SU-DHL-6 (cell line): Measurements from ENCODE around the gene BEST2.

Source experiments
- H2AFZ ChIP-seq: fragments of 200-600 bp; sonication (generic); 2 replicates; pipeline ENCODE4 v1.6.1; 2014; ENCODE audit warnings: low read depth, mild to moderate bottlenecking, moderate library complexity, mixed read lengths, antibody characterized with exemption, low read length; ENCODE audit not compliant: severe bottlenecking
- H3F3A ChIP-seq: fragments of 200-600 bp; shearing (Covaris generic); 2 replicates; pipeline ENCODE4 v1.6.0; 2016; ENCODE audit warnings: antibody characterized with exemption, mild to moderate bottlenecking; ENCODE audit not compliant: insufficient read depth
- H3K27ac ChIP-seq: fragments of 200-600 bp; sonication (generic); 2 replicates; pipeline ENCODE4 v1.5.1; 2016; ENCODE audit warnings: low read depth, mild to moderate bottlenecking, low read length, moderate library complexity, mixed read lengths
- H3K27me3 ChIP-seq: fragments of 200-600 bp; sonication (generic), shearing (Covaris generic); 2 replicates; pipeline ENCODE4 v1.6.0; 2014; ENCODE audit warnings: mild to moderate bottlenecking, low read length
- H3K36me3 ChIP-seq: fragments of 200-600 bp; sonication (generic); 2 replicates; pipeline ENCODE4 v1.6.1; 2014; ENCODE audit warnings: mild to moderate bottlenecking, low read length, mixed read lengths
- H3K4me2 ChIP-seq: fragments of 300-600, 200-600 bp; shearing (Covaris generic), sonication (generic); 2 replicates; pipeline ENCODE4 v1.6.0; 2014; ENCODE audit warnings: low read length, low read depth, mild to moderate bottlenecking; ENCODE audit not compliant: poor library complexity, severe bottlenecking
- H3K4me3 ChIP-seq: fragments of 200-600 bp; sonication (generic); 2 replicates; pipeline ENCODE4 v1.5.1; 2014; ENCODE audit warnings: antibody characterized with exemption, low read length, mild to moderate bottlenecking, mixed read lengths; ENCODE audit not compliant: insufficient read depth, poor library complexity, severe bottlenecking
- H3K79me2 ChIP-seq: fragments of 200-600 bp; sonication (generic); 2 replicates; pipeline ENCODE4 v1.6.1; 2014; ENCODE audit warnings: mild to moderate bottlenecking, low read length, moderate library complexity; ENCODE audit not compliant: insufficient read depth
- H3K9ac ChIP-seq: fragments of 200-600 bp; sonication (generic); 2 replicates; pipeline ENCODE4 v1.7.0; 2014; ENCODE audit warnings: mild to moderate bottlenecking, low read length
- H3K9me2 ChIP-seq: fragments of 200-600 bp; sonication (generic); replicated peaks from 2 replicates; pipeline ENCODE4 v1.6.1; 2014; ENCODE audit warnings: low read length; ENCODE audit not compliant: insufficient read depth
- H3K9me3 ChIP-seq: fragments of 200-600 bp; sonication (generic); 2 replicates; pipeline ENCODE4 v1.6.1; 2014; ENCODE audit warnings: low read length, mixed read lengths; ENCODE audit not compliant: insufficient read depth
- H4K20me1 ChIP-seq: fragments of 200-600 bp; sonication (generic); 2 replicates; pipeline ENCODE4 v1.6.1; 2014; ENCODE audit warnings: low read depth, mild to moderate bottlenecking, antibody characterized with exemption, low read length, moderate library complexity, mixed read lengths
- EZH2phosphoT487 ChIP-seq: fragments of 200-600 bp; sonication (generic), shearing (Covaris generic); conservative IDR thresholded peaks from 2 replicates; pipeline ENCODE4 v1.6.1; 2018; ENCODE audit warnings: mild to moderate bottlenecking, antibody characterized with exemption, low read length, moderate library complexity, mixed read lengths
- TF ChIP-seq, protein P1 (sequence below): fragments of 200-600 bp; sonication (generic); IDR thresholded peaks from one replicate; pipeline ENCODE4 v1.5.1; 2017; ENCODE audit warnings: antibody characterized with exemption, mild to moderate bottlenecking, low read length, moderate library complexity; ENCODE audit not compliant: insufficient read depth, poor library complexity, severe bottlenecking

The BEST2 gene

GRCh38 chr19:12745166-12745897 lies 6.3 kb upstream of the BEST2 start:
- Histone ChIP-seq H3K9ac (no peak overlapping the region), H3K4me2 (no peak overlapping the region), H3K27ac (no peak overlapping the region)

GRCh38 chr19:12748489-12748888 lies 3.1 kb upstream of the BEST2 start:
- Histone ChIP-seq H3K27me3 (no peaks in the 10 kb centered on the region), H3K79me2 (no peaks in the 10 kb centered on the region), H3K27ac (no peak overlapping the region), H3K9me3 (no peaks in the 10 kb centered on the region; the same call in 1 of the 2 replicates), H3K4me2 (no peak overlapping the region), H4K20me1 (no peaks in the 10 kb centered on the region), H3F3A (no peaks in the 10 kb centered on the region), H3K4me3 (no peak overlapping the region), H3K9me2 (no peaks in the 10 kb centered on the region), H2AFZ (no peak overlapping the region), H3K9ac (no peak overlapping the region), H3K36me3 (0 out of 2 replicates have a peak, but pooled peaks cover 3% of the 10 kb centered on the region)
- TF ChIP-seq, protein P1, sequence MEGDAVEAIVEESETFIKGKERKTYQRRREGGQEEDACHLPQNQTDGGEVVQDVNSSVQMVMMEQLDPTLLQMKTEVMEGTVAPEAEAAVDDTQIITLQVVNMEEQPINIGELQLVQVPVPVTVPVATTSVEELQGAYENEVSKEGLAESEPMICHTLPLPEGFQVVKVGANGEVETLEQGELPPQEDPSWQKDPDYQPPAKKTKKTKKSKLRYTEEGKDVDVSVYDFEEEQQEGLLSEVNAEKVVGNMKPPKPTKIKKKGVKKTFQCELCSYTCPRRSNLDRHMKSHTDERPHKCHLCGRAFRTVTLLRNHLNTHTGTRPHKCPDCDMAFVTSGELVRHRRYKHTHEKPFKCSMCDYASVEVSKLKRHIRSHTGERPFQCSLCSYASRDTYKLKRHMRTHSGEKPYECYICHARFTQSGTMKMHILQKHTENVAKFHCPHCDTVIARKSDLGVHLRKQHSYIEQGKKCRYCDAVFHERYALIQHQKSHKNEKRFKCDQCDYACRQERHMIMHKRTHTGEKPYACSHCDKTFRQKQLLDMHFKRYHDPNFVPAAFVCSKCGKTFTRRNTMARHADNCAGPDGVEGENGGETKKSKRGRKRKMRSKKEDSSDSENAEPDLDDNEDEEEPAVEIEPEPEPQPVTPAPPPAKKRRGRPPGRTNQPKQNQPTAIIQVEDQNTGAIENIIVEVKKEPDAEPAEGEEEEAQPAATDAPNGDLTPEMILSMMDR, result no peak
- TF ChIP-seq EZH2phosphoT487, result no peak

More at GRCh38 chr19:12745166-12745897, 6.3 kb upstream of the BEST2 start:
- Histone ChIP-seq H2AFZ (no peak overlapping the region), H3K4me3 (no peak overlapping the region), H3K79me2 (no peaks in the 10 kb centered on the region), H3K36me3 (0 out of 2 replicates have a peak, but pooled peaks cover 3% of the 10 kb centered on the region), H3K27me3 (no peaks in the 10 kb centered on the region), H3F3A (no peaks in the 10 kb centered on the region), H3K9me2 (no peaks in the 10 kb centered on the region), H4K20me1 (no peaks in the 10 kb centered on the region), H3K9me3 (no peaks in the 10 kb centered on the region; the same call in 1 of the 2 replicates)
- TF ChIP-seq, protein P1, result no peak
- TF ChIP-seq EZH2phosphoT487, result no peak

DNA sequence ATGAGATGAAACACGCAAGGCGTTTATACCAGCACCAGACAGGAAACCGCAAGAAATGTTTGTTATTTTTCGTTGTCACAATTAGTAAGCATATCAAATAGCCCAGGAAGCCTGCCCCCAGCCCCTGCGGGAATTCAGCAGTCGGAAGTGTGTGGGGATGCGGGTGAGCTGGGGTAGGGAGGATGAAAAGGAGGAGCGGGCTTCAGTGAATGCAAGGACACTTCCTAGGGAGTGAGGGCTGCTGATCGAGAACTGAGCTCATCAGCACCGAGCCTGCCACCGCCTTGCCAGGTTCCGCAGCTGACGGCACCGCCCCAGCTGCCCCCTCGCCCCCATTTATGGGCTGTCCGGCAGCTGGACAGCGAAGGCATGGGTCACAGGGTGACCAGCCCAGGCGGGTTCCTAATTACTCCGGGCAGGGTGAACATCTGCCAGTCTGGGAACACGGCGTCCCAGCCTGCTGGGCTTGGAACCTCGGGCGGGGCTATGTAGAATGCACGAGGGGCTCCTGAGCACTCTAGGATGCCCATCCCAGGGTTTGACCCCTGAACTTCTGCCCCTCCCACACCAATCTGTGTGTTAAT lies 1.6 kb upstream of the BEST2 start:
- no peaks in the 10 kb centered on the region for H3K79me2 ChIP-seq
- H2AFZ ChIP-seq, result no peak overlapping the region
- no peak overlapping the region for H3K4me3 ChIP-seq
- no peak overlapping the region for H3K27ac ChIP-seq
- H3K9ac ChIP-seq, result no peak overlapping the region
- H4K20me1 ChIP-seq, result no peaks in the 10 kb centered on the region
- no peaks in the 10 kb centered on the region for H3F3A ChIP-seq
- H3K9me2 ChIP-seq, result no peaks in the 10 kb centered on the region
- no peak overlapping the region for H3K4me2 ChIP-seq
- 0 out of 2 replicates have a peak, but pooled peaks cover 3% of the 10 kb centered on the region for H3K36me3 ChIP-seq
- no peak for TF ChIP-seq EZH2phosphoT487
- TF ChIP-seq, protein P1, result no peak
- no peaks in the 10 kb centered on the region; the same call in 1 of the 2 replicates for H3K9me3 ChIP-seq
- no peaks in the 10 kb centered on the region for H3K27me3 ChIP-seq
